Psoas muscle (tissue), 8 donors: ENCODE measurements around the gene SLFN11. TPM values are rescaled to one million over a fixed set of nuclear protein-coding genes. Genes with fewer than 3 reads are reported as not detected.
"Not testable (repeated sequence)": the region's sequence is repeated elsewhere in the genome, so short reads cannot be mapped to it uniquely, and the experiment has no call there.

Source experiments
- ATAC-seq, 4 donors: fragments of 200-7000 bp; cut with Tn5 transposase; one replicate each; pipeline ENCODE4 v1.9.1; 2020; ENCODE audit warnings: moderate library complexity in 3 of 4, mild to moderate bottlenecking in 2 of 4
- DNase-seq, 2 donors: peaks; one replicate each; pipeline ENCODE4 v3.0.0-alpha.2; 2020
- H3K27ac ChIP-seq: fragments of 200-600 bp; one replicate; pipeline ENCODE4 v1.8.0; 2022
- H3K27me3 ChIP-seq, 3 donors: fragments of 200-600 bp in 1 of 3; one replicate each; pipeline versions ENCODE4 v1.6.1 to v1.8.0; 2013 to 2022; ENCODE audit warnings: low read length in 2 of 3, mild to moderate bottlenecking in 2 of 3, moderate library complexity in 1 of 3; ENCODE audit not compliant: insufficient read depth in 3 of 3
- H3K36me3 ChIP-seq, 2 donors: fragments of 200-600 bp in 1 of 2; one replicate each; pipeline versions ENCODE4 v1.6.1 to v1.8.0; 2013 to 2022; ENCODE audit warnings: low read depth in 1 of 2, mild to moderate bottlenecking in 1 of 2, moderate library complexity in 1 of 2; ENCODE audit not compliant: insufficient read depth in 1 of 2
- H3K4me1 ChIP-seq: fragments of 200-600 bp; one replicate; pipeline ENCODE4 v1.8.0; 2022
- H3K4me3 ChIP-seq: fragments of 200-600 bp; one replicate; pipeline ENCODE4 v1.8.0; 2022; ENCODE audit warnings: mild to moderate bottlenecking
- H3K9me3 ChIP-seq: fragments of 200-600 bp; one replicate; pipeline ENCODE4 v1.8.0; 2022
- CTCF ChIP-seq: fragments of 200-600 bp; IDR thresholded peaks from one replicate; pipeline ENCODE4 v1.8.0; 2022; ENCODE audit warnings: antibody characterized with exemption
- WGBS, 3 donors: extraction: QIAGEN DNeasy Blood & Tissue Kit; methylation state at CpG; one replicate each; pipeline versions ENCODE4 v1.1.6 to v1.1.7; 2013; 5-methylcytosine and 5-hydroxymethylcytosine counted together
- intact Hi-C, 2 donors: fragments of 100-400 bp; cut with DNase I; formaldehyde crosslinking; loops; one replicate each; pipeline versions ENCODE4 v1.11.0 to v1.14.2; 2022
- polyA plus RNA-seq, 3 donors: library from polyadenylated mRNA; stranded (reverse); fragments of 200-250 nt; gene quantifications; one replicate each; pipeline ENCODE4 v1.2.3, GENCODE V29; 2013
- total RNA-seq, 4 donors: library from RNA; stranded (reverse); fragmentation: NEBNext Ultra II Directional in 2 of 4; extraction: Animal tissue kit (Norgen Biotek cat#: 25700) in 2 of 4; gene quantifications; one replicate each; pipeline versions ENCODE4 v1.2.1 to v1.2.4, GENCODE V29; 2021 to 2023
- donor health status: healthy with polysubstance abuse.
- donor health status: DM: no; HTN: no; CAD: no; lungs with moderate emphysema.
- donor health status: Bipolar disorder and iron deficiency.
- donor health status: healthy.
- donor health status: DM: yes; HTN: yes; CAD: no.
- donor health status: DM: no; HTN: no; CAD: no.
- donor health status: DM: no; HTN: no; CAD: no.
- donor health status: DM: yes; HTN: yes; CAD: no.

SLFN11 gene
- total and polyA plus RNA-seq, 7 donors, result 1.8 to 11.3 (median 7.0) TPM

- Histone ChIP-seq H3K9me3 (no peaks in the 10 kb centered on the region), H3K27me3 (no peaks in the 10 kb centered on the region), H3K36me3 (no peaks in the 10 kb centered on the region), H3K4me1 (no peaks in the 10 kb centered on the region), H3K27ac (no peak overlapping the region), H3K4me3 (no peak overlapping the region)
- no peak for TF ChIP-seq CTCF
- intact Hi-C loops, result no loop called here
- 87 to 95% (median 89%) methylated on average over 23 to 26 of the region's 26 CpGs for WGBS, 3 donors
- ATAC-seq (no peak), DNase-seq (no peak)
These were observed 34.1 kb upstream of the SLFN11 start for GRCh38 chr17:35407531-35407930.

- no peaks in the 10 kb centered on the region for H3K36me3 ChIP-seq
- H3K27ac ChIP-seq, result no peak overlapping the region
- 78 to 90% (median 80%) methylated on average over 1 of the region's 1 CpG for WGBS, 3 donors
- no peaks in the 10 kb centered on the region for H3K4me1 ChIP-seq
- H3K4me3 ChIP-seq, result no peak overlapping the region
- DNase-seq, result no peak
- TF ChIP-seq CTCF, result no peak
- intact Hi-C loops, result no loop called here
- H3K27me3 ChIP-seq, result no peaks in the 10 kb centered on the region
- no peak for ATAC-seq
- no peaks in the 10 kb centered on the region for H3K9me3 ChIP-seq
These were observed 33.1 kb upstream of the SLFN11 start for GRCh38 chr17:35406568-35406967.

- Histone ChIP-seq H3K9me3 (no peaks in the 10 kb centered on the region), H3K4me3 (no peak overlapping the region), H3K27me3 (no peaks in the 10 kb centered on the region), H3K4me1 (no peaks in the 10 kb centered on the region), H3K36me3 (no peaks in the 10 kb centered on the region), H3K27ac (no peak overlapping the region)
- intact Hi-C loops, result no loop called here
- ATAC-seq, result no peak
- DNase-seq, result no peak
- WGBS, 3 donors, result 84 to 95% (median 85%) methylated on average over 1 of the region's 1 CpG
- no peak for TF ChIP-seq CTCF
These were observed 30.9 kb upstream of the SLFN11 start for GRCh38 chr17:35404360-35404759.

DNA sequence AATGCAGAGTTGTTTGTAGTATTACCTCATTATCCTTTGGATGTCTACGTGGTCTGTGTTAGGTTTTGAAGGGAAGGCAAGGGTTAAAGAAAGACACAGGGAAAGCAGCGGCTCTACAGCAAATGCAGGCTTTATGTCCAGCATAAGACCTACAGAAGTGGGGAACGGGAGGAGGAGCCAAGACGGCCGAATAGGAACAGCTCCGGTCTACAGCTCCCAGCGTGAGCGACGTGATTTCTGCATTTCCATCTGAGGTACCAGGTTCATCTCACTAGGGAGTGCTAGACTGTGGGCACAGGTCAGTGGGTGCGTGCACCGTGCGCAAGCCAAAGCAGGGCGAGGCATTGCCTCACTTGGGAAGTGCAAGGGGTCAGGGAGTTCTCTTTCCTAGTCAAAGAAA lies 20.4 kb upstream of the SLFN11 start:
- WGBS, 3 donors, result 90 to 92% (median 92%) methylated on average over 13 of the region's 13 CpGs
- not testable (repeated sequence) for DNase-seq, H3K27me3 ChIP-seq

GRCh38 chr17:35390663-35391062 lies 17.2 kb upstream of the SLFN11 start:
- DNase-seq, result no peak
- Histone ChIP-seq H3K4me3 (no peak overlapping the region), H3K27ac (no peak overlapping the region), H3K4me1 (no peaks in the 10 kb centered on the region), H3K27me3 (no peaks in the 10 kb centered on the region), H3K36me3 (no peaks in the 10 kb centered on the region), H3K9me3 (no peaks in the 10 kb centered on the region)
- no peak for TF ChIP-seq CTCF
- ATAC-seq, result no peak
- WGBS, 3 donors, result 49 to 81% (median 61%) methylated on average over 2 of the region's 2 CpGs
- intact Hi-C loops, result no loop called here

More for the DNA sequence above, 20.4 kb upstream of the SLFN11 start:
- ATAC-seq, H3K36me3 ChIP-seq, H3K4me3 ChIP-seq, H3K27ac ChIP-seq, H3K9me3 ChIP-seq, H3K4me1 ChIP-seq, intact Hi-C loops: not testable (repeated sequence)
